Smooth muscle cell (in vitro differentiated cells): ENCODE data around the gene NAT10. TPM values are rescaled to one million over a fixed set of nuclear protein-coding genes. Genes with fewer than 3 reads are reported as not detected.

Experiments
- DNase-seq: peaks from one replicate; lab custom pipeline; 2025; ENCODE audit not compliant: unreplicated experiment; lab: John Stamatoyannopoulos, UW
- H2AFZ ChIP-seq: fragments of 200-600 bp; sonication (generic); 2 replicates; pipeline ENCODE4 v1.6.0; 2016; ENCODE audit warnings: antibody characterized with exemption, low read depth, mild to moderate bottlenecking
- H3F3A ChIP-seq: fragments of 200-600 bp; sonication (generic); 2 replicates; pipeline ENCODE4 v1.6.0; 2017; ENCODE audit warnings: antibody characterized with exemption, low read depth
- H3K27ac ChIP-seq: fragments of 200-600 bp; sonication (generic); 2 replicates; pipeline ENCODE4 v1.5.1; 2016; ENCODE audit warnings: low read depth, mild to moderate bottlenecking
- H3K27me3 ChIP-seq: fragments of 200-600 bp; sonication (generic); 2 replicates; pipeline ENCODE4 v1.6.1; 2016; ENCODE audit warnings: low read depth, mild to moderate bottlenecking
- H3K36me3 ChIP-seq: fragments of 200-600 bp; sonication (generic); 2 replicates; pipeline ENCODE4 v1.5.1; 2016; ENCODE audit warnings: low read depth
- H3K4me1 ChIP-seq: fragments of 200-600 bp; sonication (generic); 2 replicates; pipeline ENCODE4 v1.5.1; 2016; ENCODE audit warnings: low read depth
- H3K4me2 ChIP-seq: fragments of 200-600 bp; sonication (generic); 2 replicates; pipeline ENCODE4 v1.6.0; 2016; ENCODE audit warnings: mild to moderate bottlenecking
- H3K4me3 ChIP-seq: fragments of 200-600 bp; sonication (generic); 2 replicates; pipeline ENCODE4 v1.5.1; 2016; ENCODE audit warnings: mild to moderate bottlenecking
- H3K79me2 ChIP-seq: fragments of 200-600 bp; sonication (generic); 2 replicates; pipeline ENCODE4 v1.6.0; 2016; ENCODE audit warnings: low read depth, mild to moderate bottlenecking
- H3K9ac ChIP-seq: fragments of 200-600 bp; sonication (generic); 2 replicates; pipeline ENCODE4 v1.6.0; 2016; ENCODE audit warnings: low read depth
- H3K9me3 ChIP-seq: fragments of 200-600 bp; sonication (generic); replicated peaks from 2 replicates; pipeline ENCODE4 v1.5.1; 2016; ENCODE audit warnings: low read depth
- H4K20me1 ChIP-seq: fragments of 200-600 bp; sonication (generic); 2 replicates; pipeline ENCODE4 v1.6.0; 2016; ENCODE audit warnings: low read depth
- CTCF ChIP-seq: fragments of 200-600 bp; sonication (generic); IDR thresholded peaks from 2 replicates; pipeline ENCODE4 v1.5.1; 2017; ENCODE audit warnings: borderline replicate concordance, mild to moderate bottlenecking, antibody characterized with exemption; ENCODE audit not compliant: insufficient read depth, poor library complexity, severe bottlenecking
- WGBS: methylation state at CpG from one replicate; pipeline ENCODE4 v1.1.7; 2016; ENCODE audit warnings: low lambda C conversion rate; 5-methylcytosine and 5-hydroxymethylcytosine counted together
- polyA plus RNA-seq: library from polyadenylated mRNA; unstranded; fragments of >200 nt; fragmentation: Nextera tagmentation; extraction: Ambion mirVana; gene quantifications from 2 replicates; pipeline ENCODE4 v1.2.1, GENCODE V29; 2016
- total RNA-seq: library from RNA; depleted of rRNA; stranded (reverse); fragments of >200 nt; gene quantifications from 2 replicates; pipeline ENCODE4 v1.2.3, GENCODE V29; 2014

The NAT10 gene
- total and polyA plus RNA-seq, 2 experiments from 2014 or later, result 16.4 to 20.9 TPM

- WGBS, result 92% methylated on average over 18 of the region's 18 CpGs
- Histone ChIP-seq H4K20me1 (peaks cover 32% of the 10 kb centered on the region), H3K4me2 (no peak overlapping the region), H3K27me3 (no peaks in the 10 kb centered on the region), H3K4me3 (no peak overlapping the region), H3K9me3 (no peaks in the 10 kb centered on the region), H3K4me1 (no peaks in the 10 kb centered on the region), H3K36me3 (no peaks in the 10 kb centered on the region), H2AFZ (no peak overlapping the region), H3K9ac (no peak overlapping the region), H3K27ac (no peak overlapping the region), H3F3A (no peaks in the 10 kb centered on the region), H3K79me2 (no peaks in the 10 kb centered on the region)
- no peak for DNase-seq
- no peak for TF ChIP-seq CTCF
Observed at GRCh38 chr11:34151916-34152845, 46.8 kb downstream of the NAT10 start.

GRCh38 chr11:34154059-34154875 lies 48.8 kb downstream of the NAT10 start:
- no peaks in the 10 kb centered on the region for H3F3A ChIP-seq
- no peak overlapping the region for H3K4me3 ChIP-seq
- TF ChIP-seq CTCF, result no peak
- no peaks in the 10 kb centered on the region for H3K79me2 ChIP-seq
- no peak overlapping the region for H3K9ac ChIP-seq
- H3K36me3 ChIP-seq, result no peaks in the 10 kb centered on the region
- no peak overlapping the region for H3K4me2 ChIP-seq
- DNase-seq, result no peak
- H3K27ac ChIP-seq, result no peak overlapping the region
- H2AFZ ChIP-seq, result no peak overlapping the region
- no peaks in the 10 kb centered on the region for H3K9me3 ChIP-seq
- H3K27me3 ChIP-seq, result no peaks in the 10 kb centered on the region
- peaks cover 28% of the 10 kb centered on the region for H4K20me1 ChIP-seq
- WGBS, result 96% methylated on average over 16 of the region's 16 CpGs
- H3K4me1 ChIP-seq, result no peaks in the 10 kb centered on the region

GRCh38 chr11:34155057-34155756 lies 49.8 kb downstream of the NAT10 start:
- Histone ChIP-seq H3K36me3 (no peaks in the 10 kb centered on the region), H3K4me1 (no peaks in the 10 kb centered on the region), H3K4me3 (no peak overlapping the region), H3K27me3 (no peaks in the 10 kb centered on the region), H3K79me2 (no peaks in the 10 kb centered on the region), H3K9me3 (no peaks in the 10 kb centered on the region), H2AFZ (no peak overlapping the region), H4K20me1 (peaks cover 21% of the 10 kb centered on the region), H3K27ac (no peak overlapping the region), H3K9ac (no peak overlapping the region), H3K4me2 (no peak overlapping the region), H3F3A (no peaks in the 10 kb centered on the region)
- no peak for DNase-seq
- WGBS, result 94% methylated on average over 15 of the region's 15 CpGs
- TF ChIP-seq CTCF, result no peak
